Mesothelial cell of epicardium (in vitro differentiated cells): ENCODE results near the gene RNF144B. TPM values are rescaled to one million over a fixed set of nuclear protein-coding genes. Genes with fewer than 3 reads are reported as not detected.

Experiments
- DNase-seq, 2 experiments: peaks; one replicate each; pipeline ENCODE4 v3.0.0; 2021; ENCODE audit warnings: low spot score in 2 of 2; ENCODE audit not compliant: unreplicated experiment in 2 of 2
- H3K27ac Mint-ChIP-seq: 2 replicates; pipeline ENCODE4 v1.8.0; 2021; ENCODE audit warnings: mixed read lengths
- H3K27me3 Mint-ChIP-seq: 2 replicates; pipeline ENCODE4 v1.8.0; 2021; ENCODE audit warnings: low read depth, mixed read lengths
- H3K36me3 Mint-ChIP-seq: 2 replicates; pipeline ENCODE4 v1.8.0; 2021; ENCODE audit warnings: mixed read lengths
- H3K4me1 Mint-ChIP-seq: 2 replicates; pipeline ENCODE4 v1.8.0; 2021; ENCODE audit warnings: mixed read lengths
- H3K4me3 Mint-ChIP-seq: 2 replicates; pipeline ENCODE4 v1.8.0; 2021; ENCODE audit warnings: mild to moderate bottlenecking, moderate library complexity, mixed read lengths
- H3K9me3 Mint-ChIP-seq: 2 replicates; pipeline ENCODE4 v1.8.0; 2021; ENCODE audit warnings: mixed read lengths
- CTCF ChIP-seq: fragments of 200-600 bp; sonication (generic); IDR thresholded peaks from one replicate; pipeline ENCODE4 v1.5.0; 2021; ENCODE audit warnings: antibody characterized with exemption; ENCODE audit not compliant: unreplicated experiment
- total RNA-seq: library from RNA; stranded (reverse); gene quantifications from 3 replicates; pipeline ENCODE4 v1.2.1, GENCODE V29; 2021

RNF144B gene
- total RNA-seq, 1 donor from 2014 or later = 5.1 TPM

- no peak for DNase-seq
- TF ChIP-seq CTCF = no peak
- Mint-ChIP-seq H3K27me3 (peaks cover 1% of the 10 kb centered on the region), H3K4me3 (no peak overlapping the region), H3K9me3 (no peaks in the 10 kb centered on the region), H3K4me1 (peaks cover 8% of the 10 kb centered on the region), H3K27ac (no peak overlapping the region), H3K36me3 (no peaks in the 10 kb centered on the region)
Measured at GRCh38 chr6:18485660-18486435, 98.7 kb downstream of the RNF144B start.

- Mint-ChIP-seq H3K4me3 (no peak overlapping the region), H3K36me3 (no peaks in the 10 kb centered on the region), H3K27ac (peak overlapping the region; percentile 36), H3K9me3 (no peaks in the 10 kb centered on the region), H3K4me1 (peaks cover 20% of the 10 kb centered on the region), H3K27me3 (no peaks in the 10 kb centered on the region)
- DNase-seq = no peak
- TF ChIP-seq CTCF = no peak
Measured at GRCh38 chr6:18488004-18488403, 100.9 kb downstream of the RNF144B start.

GRCh38 chr6:18488526-18489270 is 101.5 kb downstream of the RNF144B start:
- TF ChIP-seq CTCF = no peak
- DNase-seq = no peak
- no peaks in the 10 kb centered on the region for H3K36me3 Mint-ChIP-seq

GRCh38 chr6:18489335-18489734 is 102.2 kb downstream of the RNF144B start:
- Mint-ChIP-seq H3K27ac (no peak overlapping the region), H3K4me3 (no peak overlapping the region), H3K27me3 (no peaks in the 10 kb centered on the region), H3K4me1 (peaks cover 31% of the 10 kb centered on the region), H3K36me3 (no peaks in the 10 kb centered on the region), H3K9me3 (no peaks in the 10 kb centered on the region)
- no peak for TF ChIP-seq CTCF
- DNase-seq = no peak

More at GRCh38 chr6:18488526-18489270, 101.5 kb downstream of the RNF144B start:
- H3K4me1 Mint-ChIP-seq = peaks cover 25% of the 10 kb centered on the region
- H3K27me3 Mint-ChIP-seq = no peaks in the 10 kb centered on the region
- peak overlapping the region; percentile 79 for H3K27ac Mint-ChIP-seq
- no peaks in the 10 kb centered on the region for H3K9me3 Mint-ChIP-seq
- H3K4me3 Mint-ChIP-seq = no peak overlapping the region

- Mint-ChIP-seq H3K36me3 (no peaks in the 10 kb centered on the region), H3K4me1 (peaks cover 31% of the 10 kb centered on the region), H3K4me3 (no peak overlapping the region), H3K27me3 (no peaks in the 10 kb centered on the region), H3K9me3 (no peaks in the 10 kb centered on the region), H3K27ac (peak overlapping the region; percentile 72)
- no peak for DNase-seq
- no peak for TF ChIP-seq CTCF
Measured at GRCh38 chr6:18491308-18492045, 104.3 kb downstream of the RNF144B start.
